Measurements from ENCODE around the gene CENPS. TPM values are rescaled to one million over a fixed set of nuclear protein-coding genes. Genes with fewer than 3 reads are reported as not detected.

Gene CENPS
- total RNA-seq, 2 experiments from 2014 or later: 13.6 to 18.4 TPM

- H2AFZ ChIP-seq (ENCODE audit: low read length): no peak within 1 kb of the TSS
- H3K27ac ChIP-seq (ENCODE audit: low read depth, low read length, poor library complexity, severe bottlenecking): no peak within 1 kb of the TSS
- H3K9me2 ChIP-seq (ENCODE audit: insufficient read depth, low read length): no peaks in the 10 kb centered on the region
- ChIA-PET CTCF (ENCODE audit: unreplicated experiment) (no interaction called here), POLR2A (no interaction called here)
- H3K79me2 ChIP-seq (ENCODE audit: insufficient read depth, low read depth, low read length): no peaks in the 10 kb centered on the region
- TF ChIP-seq CTCF (conservative IDR thresholded peaks at IDR 0.05; ENCODE audit: low read length) (no peak), EZH2phosphoT487 (IDR thresholded peaks at IDR 0.05; ENCODE audit: borderline replicate concordance, low read depth, low read length) (no peak)
- H3K36me3 ChIP-seq (ENCODE audit: insufficient read depth, low read length): peaks cover 6% of the 10 kb centered on the region; the same call in 1 of the 2 replicates
- H3K4me2 ChIP-seq (ENCODE audit: low read length): no peak within 1 kb of the TSS
- no TSS peak for BruUV-seq (replicated peaks)
- no peaks in the 10 kb centered on the region for H3K4me1 ChIP-seq (ENCODE audit: insufficient read depth, low read length, poor library complexity, severe bottlenecking)
- no peaks in the 10 kb centered on the region for H4K20me1 ChIP-seq (ENCODE audit: insufficient read depth, low read length)
- intact Hi-C loops (cut with micrococcal nuclease; ENCODE audit: unreplicated experiment): no loop called here
- DNase-seq (ENCODE audit: low spot score): no peak
- no peaks in the 10 kb centered on the region for H3K9me3 ChIP-seq (ENCODE audit: low read length)
- H3K4me3 ChIP-seq (ENCODE audit: low read depth, low read length, poor library complexity, severe bottlenecking): no peak within 1 kb of the TSS
Observed at GRCh38 chr1:10449751-10450150, 19.5 kb downstream of the CENPS start, which contains the start of gene CORT. CORT (plus strand) TSS chr1:10450031; CDS start chr1:10450224, 193 bp downstream.

- Histone ChIP-seq H3K9me2 (ENCODE audit: insufficient read depth, low read length) (no peaks in the 10 kb centered on the region), H3K9me3 (ENCODE audit: low read length) (no peaks in the 10 kb centered on the region), H3K4me1 (ENCODE audit: insufficient read depth, low read length, poor library complexity, severe bottlenecking) (no peaks in the 10 kb centered on the region), H3K4me2 (ENCODE audit: low read length) (no peak overlapping the region), H3K36me3 (ENCODE audit: insufficient read depth, low read length) (peaks cover 12% of the 10 kb centered on the region; the same call in 1 of the 2 replicates), H3K79me2 (ENCODE audit: insufficient read depth, low read depth, low read length) (no peaks in the 10 kb centered on the region), H3K27ac (ENCODE audit: low read depth, low read length, poor library complexity, severe bottlenecking) (no peak overlapping the region), H4K20me1 (ENCODE audit: insufficient read depth, low read length) (no peaks in the 10 kb centered on the region), H3K4me3 (ENCODE audit: low read depth, low read length, poor library complexity, severe bottlenecking) (no peak overlapping the region), H2AFZ (ENCODE audit: low read length) (no peak overlapping the region)
- ChIA-PET CTCF (ENCODE audit: unreplicated experiment) (no interaction called here), POLR2A (no interaction called here)
- intact Hi-C loops (cut with micrococcal nuclease; ENCODE audit: unreplicated experiment): no loop called here
- TF ChIP-seq CTCF (conservative IDR thresholded peaks at IDR 0.05; ENCODE audit: low read length): no peak
- no peak for TF ChIP-seq EZH2phosphoT487 (IDR thresholded peaks at IDR 0.05; ENCODE audit: borderline replicate concordance, low read depth, low read length)
- BruUV-seq (replicated peaks): no TSS peak
- DNase-seq (ENCODE audit: low spot score): no peak
Observed at GRCh38 chr1:10450156-10450814, 20.1 kb downstream of the CENPS start.

- no peak overlapping the region for H3K4me3 ChIP-seq (ENCODE audit: low read depth, low read length, poor library complexity, severe bottlenecking)
- CTCF ChIA-PET (ENCODE audit: unreplicated experiment): no interaction called here
- no peaks in the 10 kb centered on the region for H3K4me1 ChIP-seq (ENCODE audit: insufficient read depth, low read length, poor library complexity, severe bottlenecking)
- no peak for DNase-seq (ENCODE audit: low spot score)
- H3K9me2 ChIP-seq (ENCODE audit: insufficient read depth, low read length): no peaks in the 10 kb centered on the region
- no peaks in the 10 kb centered on the region for H3K9me3 ChIP-seq (ENCODE audit: low read length)
- H3K36me3 ChIP-seq (ENCODE audit: insufficient read depth, low read length): peaks cover 15% of the 10 kb centered on the region
- TF ChIP-seq CTCF (conservative IDR thresholded peaks at IDR 0.05; ENCODE audit: low read length): no peak
- no peak for TF ChIP-seq EZH2phosphoT487 (IDR thresholded peaks at IDR 0.05; ENCODE audit: borderline replicate concordance, low read depth, low read length)
- BruUV-seq (replicated peaks): no TSS peak
- H3K4me2 ChIP-seq (ENCODE audit: low read length): no peak overlapping the region
- no peak overlapping the region for H2AFZ ChIP-seq (ENCODE audit: low read length)
- intact Hi-C loops (cut with micrococcal nuclease; ENCODE audit: unreplicated experiment): no loop called here
- no peaks in the 10 kb centered on the region for H3K79me2 ChIP-seq (ENCODE audit: insufficient read depth, low read depth, low read length)
- no peak overlapping the region for H3K27ac ChIP-seq (ENCODE audit: low read depth, low read length, poor library complexity, severe bottlenecking)
- no peaks in the 10 kb centered on the region for H4K20me1 ChIP-seq (ENCODE audit: insufficient read depth, low read length)
- POLR2A ChIA-PET: no interaction called here
Observed at GRCh38 chr1:10450836-10451235, 20.6 kb downstream of the CENPS start.
